Adipocyte (in vitro differentiated cells): ENCODE results near the gene CHST15.

Experiments
- DNase-seq: peaks from one replicate; pipeline ENCODE4 v3.0.0-alpha.2; 2015; ENCODE audit warnings: low read depth
- H3K27me3 ChIP-seq: replicated peaks from 2 replicates; pipeline ENCODE4 v1.7.0; 2013; ENCODE audit warnings: mild to moderate bottlenecking, low read length, moderate library complexity; ENCODE audit not compliant: control insufficient read depth, insufficient read depth
- H3K36me3 ChIP-seq: 2 replicates; pipeline ENCODE4 v1.7.0; 2013; ENCODE audit warnings: low read length, mild to moderate bottlenecking, moderate library complexity; ENCODE audit not compliant: control insufficient read depth, insufficient read depth, severe bottlenecking
- H3K4me1 ChIP-seq: 2 replicates; pipeline ENCODE4 v1.7.0; 2013; ENCODE audit warnings: mild to moderate bottlenecking, low read length, moderate library complexity; ENCODE audit not compliant: control insufficient read depth, insufficient read depth
- H3K4me3 ChIP-seq: 2 replicates; pipeline ENCODE4 v1.7.0; 2013; ENCODE audit warnings: mild to moderate bottlenecking, low read length, moderate library complexity
- H3K9ac ChIP-seq: 2 replicates; pipeline ENCODE4 v1.7.0; 2013; ENCODE audit warnings: mild to moderate bottlenecking, low read length, moderate library complexity
- H3K9me3 ChIP-seq: 2 replicates; pipeline ENCODE4 v1.7.0; 2013; ENCODE audit warnings: mild to moderate bottlenecking, low read length, moderate library complexity; ENCODE audit not compliant: control insufficient read depth

The CHST15 gene

GRCh38 chr10:124069341-124070264 is 23.8 kb downstream of the CHST15 start:
- peaks cover 16% of the 10 kb centered on the region for H3K4me1 ChIP-seq
- no peak overlapping the region for H3K4me3 ChIP-seq
- H3K9ac ChIP-seq: no peak overlapping the region
- no peaks in the 10 kb centered on the region for H3K27me3 ChIP-seq
- no peaks in the 10 kb centered on the region for H3K9me3 ChIP-seq
- no peaks in the 10 kb centered on the region for H3K36me3 ChIP-seq
- no peak for DNase-seq

GRCh38 chr10:124068929-124069328 is 24.5 kb downstream of the CHST15 start:
- H3K36me3 ChIP-seq: no peaks in the 10 kb centered on the region
- no peaks in the 10 kb centered on the region for H3K27me3 ChIP-seq
- peaks cover 20% of the 10 kb centered on the region for H3K4me1 ChIP-seq
- H3K9me3 ChIP-seq: no peaks in the 10 kb centered on the region
- no peak overlapping the region for H3K9ac ChIP-seq
- H3K4me3 ChIP-seq: no peak overlapping the region
- DNase-seq: no peak

GRCh38 chr10:124067825-124068400 is 25.5 kb downstream of the CHST15 start:
- Histone ChIP-seq H3K27me3 (no peaks in the 10 kb centered on the region), H3K4me1 (peaks cover 26% of the 10 kb centered on the region), H3K36me3 (no peaks in the 10 kb centered on the region), H3K9me3 (no peaks in the 10 kb centered on the region), H3K9ac (no peak overlapping the region), H3K4me3 (no peak overlapping the region)
- no peak for DNase-seq

GRCh38 chr10:124066781-124067714 is 26.4 kb downstream of the CHST15 start:
- Histone ChIP-seq H3K9me3 (no peaks in the 10 kb centered on the region), H3K4me3 (no peak overlapping the region), H3K9ac (no peak overlapping the region), H3K27me3 (no peaks in the 10 kb centered on the region), H3K36me3 (no peaks in the 10 kb centered on the region), H3K4me1 (peaks cover 26% of the 10 kb centered on the region)
- DNase-seq: no peak

- H3K4me3 ChIP-seq: no peak overlapping the region
- H3K4me1 ChIP-seq: peaks cover 26% of the 10 kb centered on the region
- no peak for DNase-seq
- H3K9me3 ChIP-seq: no peaks in the 10 kb centered on the region
- no peaks in the 10 kb centered on the region for H3K36me3 ChIP-seq
- no peak overlapping the region for H3K9ac ChIP-seq
- no peaks in the 10 kb centered on the region for H3K27me3 ChIP-seq
Measured at GRCh38 chr10:124066126-124066700, 27.2 kb downstream of the CHST15 start.

- H3K4me3 ChIP-seq: no peak overlapping the region
- no peak for DNase-seq
- no peaks in the 10 kb centered on the region for H3K27me3 ChIP-seq
- H3K9me3 ChIP-seq: no peaks in the 10 kb centered on the region
- no peaks in the 10 kb centered on the region for H3K36me3 ChIP-seq
- H3K4me1 ChIP-seq: peaks cover 26% of the 10 kb centered on the region
- H3K9ac ChIP-seq: no peak overlapping the region
Measured at GRCh38 chr10:124065382-124066125, 27.8 kb downstream of the CHST15 start.

GRCh38 chr10:124064676-124065075 is 28.7 kb downstream of the CHST15 start:
- peaks cover 26% of the 10 kb centered on the region for H3K4me1 ChIP-seq

GRCh38 chr10:124063750-124064603 is 29.4 kb downstream of the CHST15 start:
- H3K9ac ChIP-seq: peak overlapping the region; percentile 49
- no peaks in the 10 kb centered on the region for H3K27me3 ChIP-seq
- DNase-seq: peak; percentile 85
- peak overlapping the region; percentile 40 for H3K4me3 ChIP-seq
- no peaks in the 10 kb centered on the region for H3K9me3 ChIP-seq
- H3K36me3 ChIP-seq: no peaks in the 10 kb centered on the region
- H3K4me1 ChIP-seq: peaks cover 26% of the 10 kb centered on the region

More at GRCh38 chr10:124064676-124065075, 28.7 kb downstream of the CHST15 start:
- Histone ChIP-seq H3K27me3 (no peaks in the 10 kb centered on the region), H3K9me3 (no peaks in the 10 kb centered on the region), H3K9ac (no peak overlapping the region), H3K36me3 (no peaks in the 10 kb centered on the region), H3K4me3 (no peak overlapping the region)
- no peak for DNase-seq

- no peak for DNase-seq
Measured at GRCh38 chr10:124062390-124062789, 31.0 kb downstream of the CHST15 start.

GRCh38 chr10:124061030-124061429 is 32.4 kb downstream of the CHST15 start:
- Histone ChIP-seq H3K36me3 (no peaks in the 10 kb centered on the region), H3K9ac (no peak overlapping the region), H3K4me1 (peaks cover 26% of the 10 kb centered on the region), H3K27me3 (no peaks in the 10 kb centered on the region), H3K9me3 (no peaks in the 10 kb centered on the region), H3K4me3 (no peak overlapping the region)
- DNase-seq: no peak

More at GRCh38 chr10:124062390-124062789, 31.0 kb downstream of the CHST15 start:
- H3K36me3 ChIP-seq: no peaks in the 10 kb centered on the region
- peaks cover 37% of the 10 kb centered on the region for H3K4me1 ChIP-seq
- H3K9me3 ChIP-seq: no peaks in the 10 kb centered on the region
- H3K9ac ChIP-seq: no peak overlapping the region
- no peaks in the 10 kb centered on the region for H3K27me3 ChIP-seq
- no peak overlapping the region for H3K4me3 ChIP-seq
